HK-2 (cell line): ENCODE results near the gene CYP4Z1.
A peak's percentile ranks its signal among the peaks of the same experiment; 100 is the strongest.
"Not testable (repeated sequence)": the region's sequence is repeated elsewhere in the genome, so short reads cannot be mapped to it uniquely, and the experiment has no call there.

Source experiments
- DNase-seq: peaks from one replicate; pipeline ENCODE4 v3.0.0-alpha.2; 2018; ENCODE audit not compliant: unreplicated experiment

CYP4Z1 gene

GRCh38 chr1:47067097-47067594 lies at the start of gene CYP4Z1:
Gene CYP4Z1, plus strand, starts transcription at chr1:47067231. Its CDS starts 260 bp downstream, at chr1:47067491.
- DNase-seq = no peak

GRCh38 chr1:47021070-47021469 lies 46.0 kb upstream of the CYP4Z1 start:
- DNase-seq = no peak

GRCh38 chr1:47023268-47024140 lies 43.5 kb upstream of the CYP4Z1 start, which contains the start of gene CYP4X1:
Gene CYP4X1, plus strand, starts transcription at chr1:47023669. Its CDS starts 149 bp downstream, at chr1:47023818.
- no peak for DNase-seq

GRCh38 chr1:47024141-47024801 lies 42.8 kb upstream of the CYP4Z1 start:
- DNase-seq = no peak

- no peak for DNase-seq
Observed at GRCh38 chr1:47030170-47030805, 36.7 kb upstream of the CYP4Z1 start.

GRCh38 chr1:47031059-47031458 lies 36.0 kb upstream of the CYP4Z1 start:
- DNase-seq = no peak

GRCh38 chr1:47031585-47031984 lies 35.4 kb upstream of the CYP4Z1 start:
- DNase-seq = no peak

GRCh38 chr1:47036764-47037163 lies 30.3 kb upstream of the CYP4Z1 start:
- no peak for DNase-seq

- DNase-seq = no peak
Observed at GRCh38 chr1:47059376-47059775, 7.7 kb upstream of the CYP4Z1 start.

- DNase-seq = not testable (repeated sequence)
Observed at GRCh38 chr1:47069080-47069479, 2.0 kb downstream of the CYP4Z1 start.

GRCh38 chr1:47069509-47069908 lies 2.5 kb downstream of the CYP4Z1 start:
- DNase-seq = not testable (repeated sequence)

- DNase-seq = peak; percentile 2
Observed at GRCh38 chr1:47089356-47089755, 22.3 kb downstream of the CYP4Z1 start.

GRCh38 chr1:47091476-47091875 lies 24.4 kb downstream of the CYP4Z1 start:
- not testable (repeated sequence) for DNase-seq

- DNase-seq = no peak
Observed at GRCh38 chr1:47104816-47105215, 37.8 kb downstream of the CYP4Z1 start.

- DNase-seq = no peak
Observed at GRCh38 chr1:47106792-47107191, 39.8 kb downstream of the CYP4Z1 start.

- not testable (repeated sequence) for DNase-seq
Observed at GRCh38 chr1:47107851-47108574, 41.0 kb downstream of the CYP4Z1 start.

- DNase-seq = not testable (repeated sequence)
Observed at GRCh38 chr1:47109482-47109881, 42.5 kb downstream of the CYP4Z1 start.

- no peak for DNase-seq
Observed at GRCh38 chr1:47113178-47113577, 46.1 kb downstream of the CYP4Z1 start.

- DNase-seq = not testable (repeated sequence)
Observed at GRCh38 chr1:47121039-47121438, 54.0 kb downstream of the CYP4Z1 start.

GRCh38 chr1:47124834-47125233 lies 57.8 kb downstream of the CYP4Z1 start:
- not testable (repeated sequence) for DNase-seq

GRCh38 chr1:47126997-47127396 lies 60.0 kb downstream of the CYP4Z1 start:
- not testable (repeated sequence) for DNase-seq
